ENCODE results near the gene TMEM139.

- no peak for TF ChIP-seq CTCF (IDR thresholded peaks at IDR 0.05)
- no peak for TF ChIP-seq POLR2A (IDR thresholded peaks at IDR 0.05)
Measured at GRCh38 chr7:143315776-143316175, 31.0 kb downstream of the TMEM139 start, which contains the start of gene CLCN1.

Data from lower leg skin (tissue), 3 donors.